PC-3 (cell line): ENCODE data around the gene AKAP17A. TPM values are rescaled to one million over a fixed set of nuclear protein-coding genes. Genes with fewer than 3 reads are reported as not detected.

Experiments
- ATAC-seq: fragments of 200-7000 bp; cut with Tn5 transposase; 2 replicates; pipeline ENCODE4 v1.9.1; 2020; ENCODE audit warnings: mild to moderate bottlenecking, moderate library complexity
- BruUV-seq: library from RNA; stranded (reverse); fragments of 400-500 nt; replicated peaks from 2 replicates; lab custom pipeline; 2021; lab: Mats Ljungman, UMichigan
- CTCF ChIA-PET: fragments of 300-600 bp; sonication (Branson Sonifier 250); formaldehyde crosslinking; loops from one replicate; lab custom pipeline; 2022; ENCODE audit warnings: antibody characterized with exemption; lab: Charles Lee
- POLR2A ChIA-PET: fragments of 300-600 bp; sonication (Branson Sonifier 250); formaldehyde crosslinking; loops from one replicate; lab custom pipeline; 2022; ENCODE audit warnings: antibody characterized with exemption; ENCODE audit not compliant: unreplicated experiment; lab: Charles Lee
- DNase-seq: peaks from one replicate; pipeline ENCODE4 v3.0.0-alpha.2; 2015
- H2AFZ ChIP-seq: fragments of 300-600 bp; sonication (generic); 2 replicates; pipeline ENCODE4 v1.6.0; 2016; ENCODE audit warnings: antibody characterized with exemption, low read length
- H3F3A ChIP-seq: fragments of 300-600 bp; sonication (generic); one replicate; pipeline ENCODE4 v1.6.0; 2017; ENCODE audit warnings: antibody characterized with exemption, low read length, control low read depth, mild to moderate bottlenecking; ENCODE audit not compliant: unreplicated experiment
- H3K27ac ChIP-seq: fragments of 300-600 bp; sonication (generic); 2 replicates; pipeline ENCODE4 v1.5.1; 2016; ENCODE audit warnings: mild to moderate bottlenecking, low read length
- H3K27me3 ChIP-seq: fragments of 300-600 bp; sonication (generic); 2 replicates; pipeline ENCODE4 v1.6.1; 2016; ENCODE audit warnings: low read length, mixed read lengths
- H3K36me3 ChIP-seq: fragments of 300-600 bp; sonication (generic); 2 replicates; pipeline ENCODE4 v1.6.1; 2016; ENCODE audit warnings: low read depth, mixed run types, low read length, mixed read lengths
- H3K4me1 ChIP-seq: fragments of 300-600 bp; sonication (generic); 2 replicates; pipeline ENCODE4 v1.5.1; 2016; ENCODE audit warnings: low read length; ENCODE audit not compliant: insufficient read depth
- H3K4me2 ChIP-seq: fragments of 300-600 bp; sonication (generic); 2 replicates; pipeline ENCODE4 v1.6.0; 2016; ENCODE audit warnings: low read length
- H3K4me3 ChIP-seq: fragments of 300-600 bp; sonication (generic); 2 replicates; pipeline ENCODE4 v1.5.1; 2016; ENCODE audit warnings: mild to moderate bottlenecking, low read length, mixed read lengths
- H3K79me2 ChIP-seq: fragments of 300-600 bp; sonication (generic); 2 replicates; pipeline ENCODE4 v1.6.1; 2017; ENCODE audit warnings: low read length, mixed read lengths
- H3K9ac ChIP-seq: fragments of 300-600 bp; sonication (generic); 2 replicates; pipeline ENCODE4 v1.6.0; 2016; ENCODE audit warnings: mild to moderate bottlenecking, low read length
- H3K9me2 ChIP-seq: fragments of 300-600 bp; sonication (generic); replicated peaks from 2 replicates; pipeline ENCODE4 v1.6.1; 2016; ENCODE audit warnings: mixed run types, low read length, mixed read lengths
- H3K9me3 ChIP-seq: fragments of 300-600 bp; sonication (generic); 2 replicates; pipeline ENCODE4 v1.6.1; 2016; ENCODE audit warnings: low read length, mixed read lengths
- H4K20me1 ChIP-seq: fragments of 300-600 bp; sonication (generic); 2 replicates; pipeline ENCODE4 v1.6.1; 2016; ENCODE audit warnings: low read length, mixed read lengths
- CTCF ChIP-seq: fragments of 300-600 bp; sonication (generic); conservative IDR thresholded peaks from 2 replicates; pipeline ENCODE4 v1.5.1; 2017; ENCODE audit warnings: antibody characterized with exemption, low read depth, mild to moderate bottlenecking, low read length
- EZH2 ChIP-seq: fragments of 300-600 bp; sonication (generic); IDR thresholded peaks from one replicate; pipeline ENCODE4 v1.6.1; 2017; ENCODE audit warnings: antibody characterized with exemption, mild to moderate bottlenecking, low read length; ENCODE audit not compliant: unreplicated experiment
- EZH2phosphoT487 ChIP-seq: fragments of 300-600 bp; sonication (generic); IDR thresholded peaks from 2 replicates; pipeline ENCODE4 v1.6.1; 2018; ENCODE audit warnings: mild to moderate bottlenecking, antibody characterized with exemption, low read length, borderline replicate concordance
- intact Hi-C: fragments of 100-400 bp; cut with micrococcal nuclease; formaldehyde crosslinking; loops from 2 replicates; pipeline ENCODE4 v1.9.0; 2023
- total RNA-seq: library from RNA; depleted of rRNA; stranded (reverse); fragments of >200 nt; gene quantifications from 2 replicates; pipeline ENCODE4 v1.2.3, GENCODE V29; 2014

AKAP17A gene
- total RNA-seq, 1 experiment from 2014 or later = 36.8 TPM

DNA sequence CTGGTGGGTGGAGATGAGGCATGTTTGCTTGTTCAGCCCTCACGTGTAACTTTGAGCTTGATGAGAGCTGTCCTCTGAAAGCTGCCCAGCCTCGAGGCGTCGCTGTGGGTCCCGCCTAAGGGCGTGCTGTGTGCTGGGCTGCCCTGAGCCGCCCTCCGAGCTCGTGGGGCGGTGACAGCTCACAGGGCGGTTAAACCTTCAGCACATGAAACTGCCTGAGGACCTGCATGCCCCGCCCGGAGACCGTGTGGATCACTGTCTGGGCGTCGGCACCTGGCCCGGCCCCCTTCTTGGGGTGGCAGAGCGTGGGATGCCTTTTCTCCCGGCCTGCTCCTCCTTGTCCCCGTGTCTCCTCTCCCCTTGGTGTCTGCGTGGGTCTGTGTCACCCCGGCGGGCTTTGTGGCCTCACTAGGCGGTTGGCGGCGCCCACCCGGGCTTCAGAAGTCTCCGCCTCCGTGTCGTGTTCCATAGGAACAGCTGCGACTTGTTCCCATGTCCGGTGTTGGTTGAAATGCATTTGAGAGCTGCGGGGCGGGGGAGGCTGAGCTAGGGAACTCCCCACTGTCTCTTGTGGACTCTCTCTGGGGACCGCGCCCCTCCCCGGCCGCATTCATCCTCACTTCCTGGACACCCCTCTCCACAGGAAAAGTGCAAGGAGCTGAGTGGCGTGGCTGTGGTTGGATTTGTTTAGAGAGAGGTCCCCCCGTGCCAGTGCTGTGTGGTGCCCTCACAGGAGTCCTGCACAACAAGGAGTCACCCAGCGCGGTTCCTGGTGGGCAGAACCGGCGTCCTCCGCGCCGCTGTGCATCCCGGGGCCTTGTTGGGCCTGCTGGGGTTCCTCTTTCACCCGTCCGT lies 6.8 kb downstream of the AKAP17A start:
- Histone ChIP-seq H2AFZ (no peak overlapping the region), H3K4me1 (no peaks in the 10 kb centered on the region), H3K9ac (no peak overlapping the region), H3F3A (no peaks in the 10 kb centered on the region), H3K79me2 (peaks cover 30% of the 10 kb centered on the region), H3K4me3 (no peak overlapping the region), H3K9me2 (no peaks in the 10 kb centered on the region), H3K36me3 (peaks cover 23% of the 10 kb centered on the region), H3K9me3 (no peaks in the 10 kb centered on the region), H4K20me1 (peaks cover 2% of the 10 kb centered on the region; the same call in 1 of the 2 replicates), H3K27ac (no peak overlapping the region), H3K27me3 (no peaks in the 10 kb centered on the region), H3K4me2 (no peak overlapping the region)
- no peak for TF ChIP-seq EZH2phosphoT487
- no peak for TF ChIP-seq EZH2
- no peak for TF ChIP-seq CTCF
- BruUV-seq = no TSS peak
- intact Hi-C loops = no loop called here
- DNase-seq (no peak), ATAC-seq (no peak)
- ChIA-PET CTCF (no interaction called here), POLR2A (no interaction called here)

DNA sequence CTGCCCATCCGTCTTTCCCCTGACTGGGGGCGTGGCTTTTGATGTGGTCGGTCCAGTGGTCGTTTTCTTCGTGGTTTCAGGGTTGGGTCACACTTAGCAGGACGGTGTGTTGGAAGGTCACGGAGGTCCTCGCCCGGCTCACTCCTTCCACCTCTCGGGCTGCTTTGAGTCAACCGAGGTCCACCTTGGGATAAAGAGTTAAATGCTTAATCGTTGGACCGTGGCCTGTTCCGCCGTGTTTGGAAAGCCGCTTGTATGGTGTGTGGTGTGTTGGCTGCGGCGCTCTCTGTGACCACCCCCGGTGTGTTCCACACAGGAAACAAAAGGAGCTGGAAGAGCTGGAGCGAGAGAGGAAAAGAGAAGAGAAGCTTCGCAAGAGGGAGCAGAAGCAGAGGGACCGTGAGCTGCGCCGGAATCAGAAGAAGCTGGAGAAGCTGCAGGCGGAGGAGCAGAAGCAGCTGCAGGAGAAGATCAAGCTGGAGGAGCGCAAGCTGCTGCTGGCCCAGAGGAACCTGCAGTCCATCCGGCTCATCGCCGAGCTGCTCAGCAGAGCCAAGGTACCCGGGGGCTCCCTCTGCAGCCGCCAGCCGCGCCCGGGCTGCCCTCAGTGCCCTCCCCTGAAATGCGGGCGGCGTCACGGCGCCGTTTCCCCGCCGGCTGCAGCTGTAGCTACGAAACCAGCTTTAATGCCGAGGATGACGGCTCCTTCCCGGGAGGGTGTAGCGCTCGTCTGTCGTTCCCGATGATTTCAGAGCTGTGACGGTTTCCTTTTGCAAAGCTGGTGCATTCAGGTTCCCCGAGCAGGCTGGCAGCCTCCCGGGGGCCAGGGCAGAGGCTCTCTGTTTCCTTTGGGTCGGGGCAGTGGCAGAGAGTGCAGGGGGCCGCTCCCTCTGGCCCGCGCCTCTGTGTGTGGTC lies 7.7 kb downstream of the AKAP17A start:
- no peak for TF ChIP-seq EZH2
- TF ChIP-seq CTCF = no peak
- no peak for TF ChIP-seq EZH2phosphoT487
- Histone ChIP-seq H3K4me3 (no peak overlapping the region), H3K4me2 (no peak overlapping the region), H3K36me3 (peaks cover 18% of the 10 kb centered on the region), H3K9me3 (no peaks in the 10 kb centered on the region), H3K9me2 (no peaks in the 10 kb centered on the region), H4K20me1 (no peaks in the 10 kb centered on the region), H3K79me2 (peaks cover 21% of the 10 kb centered on the region), H3F3A (no peaks in the 10 kb centered on the region), H3K27me3 (no peaks in the 10 kb centered on the region), H3K9ac (no peak overlapping the region), H3K4me1 (no peaks in the 10 kb centered on the region), H2AFZ (no peak overlapping the region), H3K27ac (no peak overlapping the region)
- BruUV-seq = no TSS peak
- DNase-seq (no peak), ATAC-seq (no peak)
- intact Hi-C loops = no loop called here
- CTCF ChIA-PET = no interaction called here
- POLR2A ChIA-PET = no interaction called here
